GM23338 (cell line): Measurements from ENCODE around the gene FBXO22. TPM values are rescaled to one million over a fixed set of nuclear protein-coding genes. Genes with fewer than 3 reads are reported as not detected.

ENCODE experiments used
- ATAC-seq: fragments of 200-7000 bp; cut with Tn5 transposase; 3 replicates; pipeline ENCODE4 v1.9.1; 2020
- DNase-seq: peaks from one replicate; pipeline ENCODE4 v3.0.0-alpha.2; 2015; ENCODE audit warnings: low spot score
- H2AFZ ChIP-seq: fragments of 200-600 bp; sonication (generic); 2 replicates; pipeline ENCODE4 v1.8.0; 2016; ENCODE audit warnings: antibody characterized with exemption, mild to moderate bottlenecking, moderate library complexity
- H3F3A ChIP-seq: fragments of 200-600 bp; sonication (generic); replicated peaks from 2 replicates; pipeline ENCODE4 v1.8.0; 2017; ENCODE audit warnings: antibody characterized with exemption, mixed run types, low read depth
- H3K27ac ChIP-seq: fragments of 200-600 bp; sonication (generic); 2 replicates; pipeline ENCODE4 v1.6.1; 2016; ENCODE audit warnings: low read depth
- H3K27me3 ChIP-seq: fragments of 200-600 bp; sonication (generic); 2 replicates; pipeline ENCODE4 v1.8.0; 2016; ENCODE audit warnings: mild to moderate bottlenecking, mixed run types, moderate library complexity; ENCODE audit not compliant: insufficient read depth
- H3K36me3 ChIP-seq: fragments of 200-600 bp; sonication (generic); 2 replicates; pipeline ENCODE4 v1.8.0; 2016; ENCODE audit warnings: mild to moderate bottlenecking; ENCODE audit not compliant: insufficient read depth
- H3K4me1 ChIP-seq: fragments of 200-600 bp; sonication (generic); 2 replicates; pipeline ENCODE4 v1.8.0; 2016; ENCODE audit warnings: mild to moderate bottlenecking, moderate library complexity; ENCODE audit not compliant: insufficient read depth
- H3K4me2 ChIP-seq: fragments of 200-600 bp; sonication (generic); 2 replicates; pipeline ENCODE4 v1.7.1; 2017; ENCODE audit warnings: mixed run types
- H3K4me3 ChIP-seq: fragments of 200-600 bp; sonication (generic); 2 replicates; pipeline ENCODE4 v1.6.1; 2016; ENCODE audit warnings: mixed run types
- H3K79me2 ChIP-seq: fragments of 200-600 bp; sonication (generic); replicated peaks from 2 replicates; pipeline ENCODE4 v1.8.0; 2017; ENCODE audit warnings: mild to moderate bottlenecking; ENCODE audit not compliant: insufficient read depth
- H3K9me2 ChIP-seq: fragments of 200-600 bp; sonication (generic); 2 replicates; pipeline ENCODE4 v1.8.0; 2017; ENCODE audit not compliant: insufficient read depth
- H4K20me1 ChIP-seq: fragments of 200-600 bp; sonication (generic); replicated peaks from 2 replicates; pipeline ENCODE4 v1.8.0; 2017; ENCODE audit warnings: mild to moderate bottlenecking; ENCODE audit not compliant: insufficient read depth
- H3K27ac Mint-ChIP-seq: 2 replicates; pipeline ENCODE4 v1.8.0; 2020; ENCODE audit warnings: inconsistent platforms, mild to moderate bottlenecking, moderate library complexity, mixed read lengths
- H3K27me3 Mint-ChIP-seq: 3 replicates; pipeline ENCODE4 v1.8.0; 2022; ENCODE audit warnings: low read depth, mild to moderate bottlenecking, moderate library complexity, mixed read lengths, inconsistent platforms; ENCODE audit not compliant: insufficient read depth, poor library complexity
- H3K36me3 Mint-ChIP-seq: 3 replicates; pipeline ENCODE4 v1.8.0; 2021; ENCODE audit warnings: low read depth, mild to moderate bottlenecking, inconsistent platforms, moderate library complexity, mixed read lengths
- H3K4me1 Mint-ChIP-seq: 3 replicates; pipeline ENCODE4 v1.8.0; 2020; ENCODE audit warnings: mild to moderate bottlenecking, inconsistent platforms, mixed read lengths
- H3K4me3 Mint-ChIP-seq: 3 replicates; pipeline ENCODE4 v1.8.0; 2021; ENCODE audit warnings: moderate library complexity, mild to moderate bottlenecking, inconsistent platforms, mixed read lengths
- H3K9me3 Mint-ChIP-seq: 3 replicates; pipeline ENCODE4 v1.8.0; 2020; ENCODE audit warnings: moderate library complexity, mild to moderate bottlenecking, inconsistent platforms, mixed read lengths
- JUNB ChIP-seq: IDR thresholded peaks from one replicate; pipeline ENCODE4 v1.6.1; 2016; ENCODE audit warnings: antibody characterized with exemption; ENCODE audit not compliant: unreplicated experiment
- NANOG ChIP-seq: IDR thresholded peaks from 2 replicates; pipeline ENCODE4 v1.6.1; 2016; ENCODE audit warnings: antibody characterized with exemption, borderline replicate concordance
- POLR2AphosphoS5 ChIP-seq: IDR thresholded peaks from 2 replicates; pipeline ENCODE4 v1.6.1; 2016; ENCODE audit warnings: antibody characterized with exemption, low read depth
- STAT1 ChIP-seq: IDR thresholded peaks from one replicate; pipeline ENCODE4 v1.6.1; 2016; ENCODE audit warnings: antibody characterized with exemption; ENCODE audit not compliant: unreplicated experiment
- ZNF331 ChIP-seq: fragments of 250-450 bp; sonication (Bioruptor Pico); IDR thresholded peaks from 2 replicates; pipeline ENCODE4 v1.5.0; 2020; ENCODE audit warnings: low read depth, mild to moderate bottlenecking, moderate library complexity
- polyA plus RNA-seq: library from polyadenylated mRNA; unstranded; fragments of >200 nt; fragmentation: Nextera tagmentation; extraction: Ambion mirVana; gene quantifications from 2 replicates; pipeline ENCODE4 v1.2.1, GENCODE V29; 2016
- total RNA-seq: library from RNA; depleted of rRNA; stranded (reverse); fragments of >200 nt; shearing (Covaris generic); gene quantifications from 2 replicates; pipeline ENCODE4 v1.2.3, GENCODE V29; 2014
- TF ChIP-seq, protein P1 (sequence below): IDR thresholded peaks from one replicate; pipeline ENCODE4 v1.6.1; 2018; ENCODE audit warnings: antibody characterized with exemption; ENCODE audit not compliant: unreplicated experiment
- TF ChIP-seq, protein P2 (sequence below), 2 experiments: fragments of 200-600 bp in 1 of 2; sonication (generic) in 1 of 2; conservative IDR thresholded peaks; 2 replicates each; pipeline versions ENCODE4 v1.5.1 to v1.6.1; 2016 to 2017; ENCODE audit warnings: antibody characterized with exemption in 2 of 2, low read depth in 2 of 2, mild to moderate bottlenecking in 2 of 2, moderate library complexity in 1 of 2

The FBXO22 gene
- total and polyA plus RNA-seq, 2 experiments from 2014 or later = 79.8 to 94.5 TPM

DNA sequence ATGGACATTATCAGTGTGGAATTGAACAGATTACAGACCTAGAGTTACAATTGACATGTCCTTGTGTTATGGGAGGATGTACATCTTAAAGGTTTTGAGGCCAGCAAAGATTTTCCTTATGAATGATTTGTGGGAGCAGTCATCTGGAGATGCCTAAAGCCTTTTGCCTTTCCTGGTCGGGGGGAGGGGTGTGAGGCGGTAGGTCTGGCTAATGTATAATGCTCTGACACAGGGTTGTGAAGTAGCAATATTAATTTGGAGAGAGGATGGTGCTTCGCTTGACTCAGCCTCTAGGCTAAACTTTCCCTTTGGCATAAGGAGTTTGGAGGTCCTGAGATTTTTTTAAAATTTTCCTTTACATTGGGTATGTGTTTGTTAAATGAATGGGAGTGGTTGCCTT is 23.3 kb downstream of the FBXO22 start:
- peaks cover 59% of the 10 kb centered on the region for H3K79me2 ChIP-seq
- no peak overlapping the region for H3K4me3 ChIP-seq
- TF ChIP-seq, protein P1, sequence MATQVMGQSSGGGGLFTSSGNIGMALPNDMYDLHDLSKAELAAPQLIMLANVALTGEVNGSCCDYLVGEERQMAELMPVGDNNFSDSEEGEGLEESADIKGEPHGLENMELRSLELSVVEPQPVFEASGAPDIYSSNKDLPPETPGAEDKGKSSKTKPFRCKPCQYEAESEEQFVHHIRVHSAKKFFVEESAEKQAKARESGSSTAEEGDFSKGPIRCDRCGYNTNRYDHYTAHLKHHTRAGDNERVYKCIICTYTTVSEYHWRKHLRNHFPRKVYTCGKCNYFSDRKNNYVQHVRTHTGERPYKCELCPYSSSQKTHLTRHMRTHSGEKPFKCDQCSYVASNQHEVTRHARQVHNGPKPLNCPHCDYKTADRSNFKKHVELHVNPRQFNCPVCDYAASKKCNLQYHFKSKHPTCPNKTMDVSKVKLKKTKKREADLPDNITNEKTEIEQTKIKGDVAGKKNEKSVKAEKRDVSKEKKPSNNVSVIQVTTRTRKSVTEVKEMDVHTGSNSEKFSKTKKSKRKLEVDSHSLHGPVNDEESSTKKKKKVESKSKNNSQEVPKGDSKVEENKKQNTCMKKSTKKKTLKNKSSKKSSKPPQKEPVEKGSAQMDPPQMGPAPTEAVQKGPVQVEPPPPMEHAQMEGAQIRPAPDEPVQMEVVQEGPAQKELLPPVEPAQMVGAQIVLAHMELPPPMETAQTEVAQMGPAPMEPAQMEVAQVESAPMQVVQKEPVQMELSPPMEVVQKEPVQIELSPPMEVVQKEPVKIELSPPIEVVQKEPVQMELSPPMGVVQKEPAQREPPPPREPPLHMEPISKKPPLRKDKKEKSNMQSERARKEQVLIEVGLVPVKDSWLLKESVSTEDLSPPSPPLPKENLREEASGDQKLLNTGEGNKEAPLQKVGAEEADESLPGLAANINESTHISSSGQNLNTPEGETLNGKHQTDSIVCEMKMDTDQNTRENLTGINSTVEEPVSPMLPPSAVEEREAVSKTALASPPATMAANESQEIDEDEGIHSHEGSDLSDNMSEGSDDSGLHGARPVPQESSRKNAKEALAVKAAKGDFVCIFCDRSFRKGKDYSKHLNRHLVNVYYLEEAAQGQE = no peak
- no peak for TF ChIP-seq POLR2AphosphoS5
- no peak for TF ChIP-seq ZNF331
- TF ChIP-seq, protein P2, sequence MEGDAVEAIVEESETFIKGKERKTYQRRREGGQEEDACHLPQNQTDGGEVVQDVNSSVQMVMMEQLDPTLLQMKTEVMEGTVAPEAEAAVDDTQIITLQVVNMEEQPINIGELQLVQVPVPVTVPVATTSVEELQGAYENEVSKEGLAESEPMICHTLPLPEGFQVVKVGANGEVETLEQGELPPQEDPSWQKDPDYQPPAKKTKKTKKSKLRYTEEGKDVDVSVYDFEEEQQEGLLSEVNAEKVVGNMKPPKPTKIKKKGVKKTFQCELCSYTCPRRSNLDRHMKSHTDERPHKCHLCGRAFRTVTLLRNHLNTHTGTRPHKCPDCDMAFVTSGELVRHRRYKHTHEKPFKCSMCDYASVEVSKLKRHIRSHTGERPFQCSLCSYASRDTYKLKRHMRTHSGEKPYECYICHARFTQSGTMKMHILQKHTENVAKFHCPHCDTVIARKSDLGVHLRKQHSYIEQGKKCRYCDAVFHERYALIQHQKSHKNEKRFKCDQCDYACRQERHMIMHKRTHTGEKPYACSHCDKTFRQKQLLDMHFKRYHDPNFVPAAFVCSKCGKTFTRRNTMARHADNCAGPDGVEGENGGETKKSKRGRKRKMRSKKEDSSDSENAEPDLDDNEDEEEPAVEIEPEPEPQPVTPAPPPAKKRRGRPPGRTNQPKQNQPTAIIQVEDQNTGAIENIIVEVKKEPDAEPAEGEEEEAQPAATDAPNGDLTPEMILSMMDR (conservative IDR thresholded peaks at IDR 0.05; ENCODE audit: low read depth in 2 of 2) = no peak
- TF ChIP-seq JUNB = no peak
- no peak for TF ChIP-seq NANOG
- no peaks in the 10 kb centered on the region; the same call in 1 of the 2 replicates for H3F3A ChIP-seq
- no peaks in the 10 kb centered on the region for H3K9me2 ChIP-seq
- Mint-ChIP-seq H3K4me1 (peaks cover 41% of the 10 kb centered on the region), H3K9me3 (no peaks in the 10 kb centered on the region), H3K36me3 (peaks cover 37% of the 10 kb centered on the region), H3K4me3 (no peak overlapping the region), H3K27ac (peak overlapping the region; percentile 52; the same call in 1 of the 2 replicates), H3K27me3 (no peaks in the 10 kb centered on the region)
- peaks cover 34% of the 10 kb centered on the region for H4K20me1 ChIP-seq
- no peak overlapping the region for H2AFZ ChIP-seq
- ATAC-seq (no peak), DNase-seq (no peak)
- H3K27me3 ChIP-seq = no peaks in the 10 kb centered on the region
- H3K4me1 ChIP-seq = peaks cover 26% of the 10 kb centered on the region
- peaks cover 18% of the 10 kb centered on the region for H3K36me3 ChIP-seq
- H3K4me2 ChIP-seq = peak overlapping the region; percentile 33; the same call in 1 of the 2 replicates
- H3K27ac ChIP-seq = peak overlapping the region; percentile 40

DNA sequence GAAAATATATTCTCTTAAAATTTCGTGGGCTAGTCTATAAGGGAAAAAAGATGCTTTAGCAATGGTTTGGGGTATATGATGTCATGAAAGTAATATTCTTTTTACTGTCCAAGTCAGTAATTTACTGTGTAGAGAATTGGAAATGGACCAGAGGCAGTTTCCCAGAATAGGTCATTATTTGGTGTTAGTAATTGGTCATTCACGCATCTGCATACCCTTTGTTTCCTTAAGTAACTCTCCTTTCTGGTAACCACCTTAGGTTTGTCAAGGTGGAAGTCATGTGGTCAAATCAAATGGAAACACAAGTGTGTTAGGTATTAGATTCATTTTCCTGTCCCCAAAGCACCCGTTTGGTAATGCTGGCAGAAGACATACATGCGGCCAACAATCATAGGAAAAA is 23.9 kb downstream of the FBXO22 start:
- no peak for DNase-seq
- H3K9me3 Mint-ChIP-seq = no peaks in the 10 kb centered on the region
- no peak overlapping the region for H3K4me3 Mint-ChIP-seq
- no peaks in the 10 kb centered on the region; the same call in 1 of the 2 replicates for H3F3A ChIP-seq
- TF ChIP-seq STAT1 = no peak
- TF ChIP-seq, protein P1 = no peak
- TF ChIP-seq NANOG = no peak
- H3K27me3 ChIP-seq = no peaks in the 10 kb centered on the region
- H3K36me3 ChIP-seq = peaks cover 21% of the 10 kb centered on the region
- no peaks in the 10 kb centered on the region for H3K27me3 Mint-ChIP-seq
- peaks cover 34% of the 10 kb centered on the region for H4K20me1 ChIP-seq
- H2AFZ ChIP-seq = no peak overlapping the region
- H3K4me3 ChIP-seq = no peak overlapping the region
- H3K27ac ChIP-seq = no peak overlapping the region
- peaks cover 52% of the 10 kb centered on the region for H3K79me2 ChIP-seq
- peaks cover 26% of the 10 kb centered on the region for H3K4me1 ChIP-seq
- no peaks in the 10 kb centered on the region for H3K9me2 ChIP-seq
- peak overlapping the region; percentile 49; the same call in 1 of the 2 replicates for H3K27ac Mint-ChIP-seq
- peaks cover 34% of the 10 kb centered on the region for H3K36me3 Mint-ChIP-seq
- peaks cover 41% of the 10 kb centered on the region for H3K4me1 Mint-ChIP-seq
- ATAC-seq = no peak
- no peak overlapping the region for H3K4me2 ChIP-seq
